ENCODE measurements around the gene PLEKHG4. TPM values are rescaled to one million over a fixed set of nuclear protein-coding genes. Genes with fewer than 3 reads are reported as not detected.

The PLEKHG4 gene
- total RNA-seq, 1 donor from 2014 or later = 4.9 TPM

GRCh38 chr16:67287960-67288359, 8.6 kb downstream of the PLEKHG4 start:
- ATAC-seq = no peak

GRCh38 chr16:67291461-67291860, 12.1 kb downstream of the PLEKHG4 start:
- ATAC-seq = no peak

- ATAC-seq = no peak
These were observed 14.9 kb downstream of the PLEKHG4 start for GRCh38 chr16:67294171-67294757.

GRCh38 chr16:67294938-67295361, 15.6 kb downstream of the PLEKHG4 start:
- ATAC-seq = no peak

- ATAC-seq = no peak
These were observed 17.1 kb downstream of the PLEKHG4 start for GRCh38 chr16:67296420-67296819.

- no peak for ATAC-seq
These were observed 18.9 kb downstream of the PLEKHG4 start for GRCh38 chr16:67298277-67298676.

GRCh38 chr16:67299269-67299668, 19.9 kb downstream of the PLEKHG4 start:
- no peak for ATAC-seq

GRCh38 chr16:67301080-67301782, 21.9 kb downstream of the PLEKHG4 start:
- ATAC-seq = no peak

- ATAC-seq = no peak
These were observed 22.7 kb downstream of the PLEKHG4 start for GRCh38 chr16:67302076-67302475.

GRCh38 chr16:67302970-67303369, 23.6 kb downstream of the PLEKHG4 start:
- peak; percentile 48 for ATAC-seq

- ATAC-seq = no peak
These were observed 24.7 kb downstream of the PLEKHG4 start for GRCh38 chr16:67304020-67304419.

GRCh38 chr16:67305216-67306071, 26.1 kb downstream of the PLEKHG4 start:
- ATAC-seq = no peak

- ATAC-seq = no peak
These were observed 31.2 kb downstream of the PLEKHG4 start for GRCh38 chr16:67310561-67310960.

GRCh38 chr16:67311607-67312488, 32.5 kb downstream of the PLEKHG4 start:
- ATAC-seq = peak; percentile 97

GRCh38 chr16:67312719-67313118, 33.4 kb downstream of the PLEKHG4 start:
- ATAC-seq = no peak

GRCh38 chr16:67317853-67318252, 38.5 kb downstream of the PLEKHG4 start:
- ATAC-seq = no peak

- ATAC-seq = no peak
These were observed 46.8 kb downstream of the PLEKHG4 start for GRCh38 chr16:67326115-67326471.

- peak; percentile 32 for ATAC-seq
These were observed 47.4 kb downstream of the PLEKHG4 start, which contains the start of the genes KCTD19 and LRRC36 for GRCh38 chr16:67326472-67327309. TSS of gene KCTD19 (minus strand) at chr16:67326741. CDS start at chr16:67326707, 34 bp downstream. TSS of gene LRRC36 (plus strand) at chr16:67326815. CDS start at chr16:67326863, 48 bp downstream.

- no peak for ATAC-seq
These were observed 48.4 kb downstream of the PLEKHG4 start for GRCh38 chr16:67327743-67328142.

- no peak for ATAC-seq
These were observed 50.6 kb downstream of the PLEKHG4 start for GRCh38 chr16:67329901-67330300.

GRCh38 chr16:67333315-67333714, 54.0 kb downstream of the PLEKHG4 start:
- ATAC-seq = no peak
